Stomach (tissue), 4 donors: ENCODE measurements around the gene CALR.

Experiments used
- EP300 ChIP-seq: sonication (generic); formaldehyde crosslinking; IDR thresholded peaks from one replicate; pipeline ENCODE4 v1.6.1; 2017; ENCODE audit warnings: antibody characterized with exemption
- POLR2A ChIP-seq, 4 donors: fragments of 450-650 bp; IDR thresholded peaks; one replicate each; pipeline ENCODE4 v1.6.1; 2016; ENCODE audit warnings: antibody characterized with exemption in 4 of 4, control low read depth in 2 of 4, mild to moderate bottlenecking in 1 of 4, moderate library complexity in 1 of 4
- POLR2AphosphoS5 ChIP-seq, 3 donors: sonication (generic); formaldehyde crosslinking; IDR thresholded peaks; one replicate each; pipeline ENCODE4 v1.6.1; 2016; ENCODE audit warnings: antibody characterized with exemption in 3 of 3
- TF ChIP-seq, protein P1 (sequence below), 7 experiments: fragments of 450-650 bp in 4 of 7; fragments of 200-600 bp in 3 of 7; sonication (generic) in 3 of 7; IDR thresholded peaks; one replicate each; pipeline ENCODE4 v1.5.1; 2016 to 2019; ENCODE audit warnings: antibody characterized with exemption in 7 of 7, control low read depth in 2 of 7, mild to moderate bottlenecking in 1 of 7

DNA sequence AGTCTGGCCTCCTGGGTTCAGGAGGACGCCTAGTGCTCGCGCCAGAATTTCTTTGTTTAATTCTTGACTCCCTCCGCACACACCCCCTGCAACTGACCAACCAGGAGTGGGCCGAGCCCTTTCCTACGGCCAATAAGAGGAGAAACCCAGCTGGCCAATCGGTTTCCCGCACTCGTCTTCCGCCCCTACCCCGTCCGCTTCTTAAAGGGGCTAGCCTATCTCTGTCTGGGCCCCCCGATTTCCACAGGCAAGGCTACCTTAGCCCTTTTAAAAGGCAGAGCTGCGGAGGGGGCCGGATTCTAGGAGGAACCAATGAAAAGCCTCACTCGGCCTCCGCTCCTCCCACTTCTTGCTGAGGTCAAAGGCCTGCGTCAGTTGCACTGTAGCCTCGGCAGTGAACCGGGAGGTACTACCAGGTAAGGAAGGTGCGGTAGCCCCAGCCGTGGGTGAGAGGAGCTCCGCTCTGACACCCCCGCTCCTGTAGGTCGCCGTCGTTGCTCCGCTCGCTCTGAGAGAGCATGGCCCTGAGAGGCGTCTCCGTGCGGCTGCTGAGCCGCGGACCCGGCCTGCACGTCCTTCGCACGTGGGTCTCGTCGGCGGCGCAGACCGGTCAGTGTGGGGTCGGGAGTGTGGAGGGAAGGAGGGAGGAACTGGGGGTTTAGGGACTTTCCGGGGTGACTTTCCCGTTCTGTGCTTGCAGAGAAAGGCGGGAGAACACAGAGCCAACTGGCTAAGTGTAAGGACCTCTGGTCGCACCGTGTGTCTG lies 47.4 kb upstream of the CALR start, which contains the start of gene GCDH:
- TF ChIP-seq POLR2A (IDR thresholded peaks at IDR 0.05) (peak in 2 of 4 donors; percentile 73 to 79), POLR2AphosphoS5 (IDR thresholded peaks at IDR 0.05) (peak; percentile 58 to 95 (median 94)), EP300 (no peak)
- TF ChIP-seq, protein P1, sequence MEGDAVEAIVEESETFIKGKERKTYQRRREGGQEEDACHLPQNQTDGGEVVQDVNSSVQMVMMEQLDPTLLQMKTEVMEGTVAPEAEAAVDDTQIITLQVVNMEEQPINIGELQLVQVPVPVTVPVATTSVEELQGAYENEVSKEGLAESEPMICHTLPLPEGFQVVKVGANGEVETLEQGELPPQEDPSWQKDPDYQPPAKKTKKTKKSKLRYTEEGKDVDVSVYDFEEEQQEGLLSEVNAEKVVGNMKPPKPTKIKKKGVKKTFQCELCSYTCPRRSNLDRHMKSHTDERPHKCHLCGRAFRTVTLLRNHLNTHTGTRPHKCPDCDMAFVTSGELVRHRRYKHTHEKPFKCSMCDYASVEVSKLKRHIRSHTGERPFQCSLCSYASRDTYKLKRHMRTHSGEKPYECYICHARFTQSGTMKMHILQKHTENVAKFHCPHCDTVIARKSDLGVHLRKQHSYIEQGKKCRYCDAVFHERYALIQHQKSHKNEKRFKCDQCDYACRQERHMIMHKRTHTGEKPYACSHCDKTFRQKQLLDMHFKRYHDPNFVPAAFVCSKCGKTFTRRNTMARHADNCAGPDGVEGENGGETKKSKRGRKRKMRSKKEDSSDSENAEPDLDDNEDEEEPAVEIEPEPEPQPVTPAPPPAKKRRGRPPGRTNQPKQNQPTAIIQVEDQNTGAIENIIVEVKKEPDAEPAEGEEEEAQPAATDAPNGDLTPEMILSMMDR (IDR thresholded peaks at IDR 0.05) = peak in 1 of 7 experiments; percentile 8
